Uterus (tissue), 4 donors: ENCODE results near the gene OTOP1. TPM values are rescaled to one million over a fixed set of nuclear protein-coding genes. Genes with fewer than 3 reads are reported as not detected.
"Not testable (repeated sequence)": the region's sequence is repeated elsewhere in the genome, so short reads cannot be mapped to it uniquely, and the experiment has no call there.

Experiments used
- DNase-seq, 2 donors: peaks; one replicate each; pipeline ENCODE4 v3.0.0-alpha.2; 2019 to 2020
- H3K27ac ChIP-seq, 2 donors: fragments of 200-600 bp; sonication (generic); 1 replicate in 1 of 2; 2 replicates in 1 of 2; pipeline ENCODE4 v1.5.1; 2016 to 2018
- H3K27me3 ChIP-seq, 2 donors: fragments of 200-600 bp; sonication (generic); one replicate each; pipeline ENCODE4 v1.5.1; 2018 to 2019; ENCODE audit warnings: control low read depth in 1 of 2
- H3K36me3 ChIP-seq, 2 donors: fragments of 200-600 bp; sonication (generic); one replicate each; pipeline ENCODE4 v1.5.1; 2019; ENCODE audit warnings: control low read depth in 1 of 2
- H3K4me1 ChIP-seq, 2 donors: fragments of 200-600 bp; sonication (generic); one replicate each; pipeline ENCODE4 v1.5.1; 2018 to 2019; ENCODE audit warnings: control low read depth in 1 of 2
- H3K4me3 ChIP-seq, 2 donors: fragments of 200-600 bp; sonication (generic); 1 replicate in 1 of 2; 2 replicates in 1 of 2; pipeline ENCODE4 v1.5.1; 2018 to 2019; ENCODE audit warnings: mild to moderate bottlenecking in 1 of 2
- H3K9me3 ChIP-seq, 2 donors: fragments of 200-600 bp; sonication (generic); one replicate each; pipeline ENCODE4 v1.5.1; 2019; ENCODE audit warnings: control low read depth in 1 of 2
- POLR2A ChIP-seq, 2 donors: fragments of 450-650 bp; IDR thresholded peaks; one replicate each; pipeline ENCODE4 v1.6.1; 2016; ENCODE audit warnings: antibody characterized with exemption in 2 of 2, mild to moderate bottlenecking in 1 of 2, moderate library complexity in 1 of 2
- intact Hi-C: fragments of 100-400 bp; cut with DNase I; formaldehyde crosslinking; loops from one replicate; pipeline ENCODE4 v1.15.1; 2023; ENCODE audit warnings: low total_unique reads
- total RNA-seq, 4 donors: library from RNA; depleted of rRNA in 3 of 4; stranded (reverse); fragments of >200 nt in 3 of 4; gene quantifications; one replicate each; pipeline versions ENCODE4 v1.1.0 to v1.2.4, GENCODE V29; 2014 to 2023
- TF ChIP-seq, protein P1 (sequence below), 4 experiments: fragments of 200-600 bp in 2 of 4; fragments of 450-650 bp in 2 of 4; sonication (generic) in 2 of 4; IDR thresholded peaks; one replicate each; pipeline ENCODE4 v1.5.1; 2016 to 2019; ENCODE audit warnings: antibody characterized with exemption in 4 of 4, mild to moderate bottlenecking in 2 of 4, moderate library complexity in 1 of 4
- donor health status: DM: yes; HTN: yes; CAD: no.

The OTOP1 gene
- total RNA-seq, 4 donors from 2014 or later = not detected

DNA sequence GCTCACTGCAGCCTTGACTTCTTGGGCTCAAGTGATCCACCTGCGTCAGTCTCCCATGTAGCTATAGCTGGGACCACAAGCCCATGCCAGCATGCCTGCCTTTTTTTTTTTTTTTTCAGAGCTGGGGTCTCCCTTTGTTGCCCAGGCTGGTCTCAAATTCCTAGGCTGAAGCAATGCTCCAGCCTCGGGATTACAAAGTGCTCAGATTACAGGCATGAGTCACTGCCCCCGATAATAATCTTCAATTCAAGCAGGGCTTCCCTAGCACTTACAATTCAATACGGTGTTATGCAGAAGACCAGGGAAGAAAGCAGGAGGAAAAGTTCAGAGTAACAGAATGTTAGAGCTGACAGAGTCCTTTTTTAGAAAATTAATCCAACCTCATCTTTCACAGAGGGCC lies 26.1 kb downstream of the OTOP1 start:
- H3K4me1 ChIP-seq = no peaks in the 10 kb centered on the region
- DNase-seq = no peak
- no peaks in the 10 kb centered on the region for H3K27me3 ChIP-seq
- no peaks in the 10 kb centered on the region for H3K36me3 ChIP-seq
- no peaks in the 10 kb centered on the region for H3K9me3 ChIP-seq
- H3K4me3 ChIP-seq = no peak overlapping the region
- intact Hi-C loops = no loop called here
- no peak overlapping the region for H3K27ac ChIP-seq
- no peak for TF ChIP-seq POLR2A (IDR thresholded peaks at IDR 0.05)
- TF ChIP-seq, protein P1, sequence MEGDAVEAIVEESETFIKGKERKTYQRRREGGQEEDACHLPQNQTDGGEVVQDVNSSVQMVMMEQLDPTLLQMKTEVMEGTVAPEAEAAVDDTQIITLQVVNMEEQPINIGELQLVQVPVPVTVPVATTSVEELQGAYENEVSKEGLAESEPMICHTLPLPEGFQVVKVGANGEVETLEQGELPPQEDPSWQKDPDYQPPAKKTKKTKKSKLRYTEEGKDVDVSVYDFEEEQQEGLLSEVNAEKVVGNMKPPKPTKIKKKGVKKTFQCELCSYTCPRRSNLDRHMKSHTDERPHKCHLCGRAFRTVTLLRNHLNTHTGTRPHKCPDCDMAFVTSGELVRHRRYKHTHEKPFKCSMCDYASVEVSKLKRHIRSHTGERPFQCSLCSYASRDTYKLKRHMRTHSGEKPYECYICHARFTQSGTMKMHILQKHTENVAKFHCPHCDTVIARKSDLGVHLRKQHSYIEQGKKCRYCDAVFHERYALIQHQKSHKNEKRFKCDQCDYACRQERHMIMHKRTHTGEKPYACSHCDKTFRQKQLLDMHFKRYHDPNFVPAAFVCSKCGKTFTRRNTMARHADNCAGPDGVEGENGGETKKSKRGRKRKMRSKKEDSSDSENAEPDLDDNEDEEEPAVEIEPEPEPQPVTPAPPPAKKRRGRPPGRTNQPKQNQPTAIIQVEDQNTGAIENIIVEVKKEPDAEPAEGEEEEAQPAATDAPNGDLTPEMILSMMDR (IDR thresholded peaks at IDR 0.05) = no peak

DNA sequence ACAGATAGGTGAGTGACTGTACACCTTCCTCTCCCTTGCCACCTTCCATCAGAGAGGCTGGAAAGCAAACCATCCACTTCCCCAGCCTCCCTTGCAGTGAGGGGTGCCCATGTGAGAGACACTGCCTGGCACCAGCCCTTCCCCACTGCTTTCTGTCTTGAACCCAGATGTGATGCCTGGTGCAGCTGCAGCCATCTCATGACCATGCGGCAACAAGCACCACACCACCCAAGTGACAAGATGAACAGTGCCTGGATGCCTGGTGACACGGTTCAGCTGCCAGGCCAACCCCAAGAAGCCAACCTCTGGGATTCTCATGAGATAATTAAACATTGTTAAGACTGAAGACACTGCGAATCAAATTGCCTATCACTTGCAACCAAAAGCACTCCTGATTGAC lies 31.4 kb downstream of the OTOP1 start:
- no peak for TF ChIP-seq POLR2A (IDR thresholded peaks at IDR 0.05)
- TF ChIP-seq, protein P1 (IDR thresholded peaks at IDR 0.05) = no peak
- no peaks in the 10 kb centered on the region for H3K9me3 ChIP-seq
- H3K4me3 ChIP-seq = no peak overlapping the region
- no peaks in the 10 kb centered on the region for H3K27me3 ChIP-seq
- no peaks in the 10 kb centered on the region for H3K36me3 ChIP-seq
- H3K27ac ChIP-seq = no peak overlapping the region
- no peaks in the 10 kb centered on the region for H3K4me1 ChIP-seq
- intact Hi-C loops = no loop called here
- DNase-seq = no peak

DNA sequence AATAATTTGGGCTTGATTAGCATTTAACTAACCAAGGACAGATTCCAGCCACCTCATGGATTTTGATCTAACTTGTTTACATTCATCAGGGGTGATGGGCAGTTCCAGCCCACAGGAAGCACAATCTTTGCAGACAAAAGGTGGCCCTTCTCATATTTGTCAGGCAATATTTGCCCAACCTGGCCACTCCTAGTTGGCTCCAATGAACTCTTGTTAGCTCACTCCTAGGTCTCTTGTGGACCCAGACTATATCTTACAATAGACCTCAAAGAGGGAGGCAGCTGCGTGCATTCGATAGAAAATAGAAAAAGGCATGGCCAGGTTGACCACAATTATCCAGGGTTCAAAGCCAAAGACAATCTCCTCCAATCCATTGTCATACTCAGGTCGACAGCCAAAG lies 38.2 kb downstream of the OTOP1 start:
- DNase-seq, H3K27ac ChIP-seq, H3K4me1 ChIP-seq, intact Hi-C loops, H3K27me3 ChIP-seq, H3K36me3 ChIP-seq, H3K4me3 ChIP-seq, H3K9me3 ChIP-seq: not testable (repeated sequence)

DNA sequence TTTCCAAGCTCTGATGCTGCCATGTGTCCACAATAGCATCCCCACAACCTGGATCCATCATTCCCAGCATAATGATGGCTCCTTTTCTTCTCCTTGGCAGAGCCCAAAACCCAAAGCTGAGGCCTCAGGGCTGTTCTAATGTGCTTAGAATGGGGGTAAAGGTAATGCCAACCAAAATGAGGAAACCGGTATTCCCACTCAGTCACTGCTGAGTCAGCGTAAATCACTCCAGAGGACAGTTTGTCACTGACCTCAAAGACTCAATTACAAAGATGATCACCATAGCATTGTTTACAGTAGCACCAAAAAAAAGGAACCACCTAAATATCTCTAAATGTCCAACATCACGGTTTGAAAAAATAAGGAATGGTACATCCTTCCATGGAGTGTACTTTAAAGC lies 41.2 kb downstream of the OTOP1 start:
- no peak overlapping the region for H3K27ac ChIP-seq
- TF ChIP-seq, protein P1 (IDR thresholded peaks at IDR 0.05) = no peak
- TF ChIP-seq POLR2A (IDR thresholded peaks at IDR 0.05) = no peak
- no peaks in the 10 kb centered on the region for H3K36me3 ChIP-seq
- no peaks in the 10 kb centered on the region for H3K9me3 ChIP-seq
- H3K27me3 ChIP-seq = no peaks in the 10 kb centered on the region
- no peaks in the 10 kb centered on the region for H3K4me1 ChIP-seq
- H3K4me3 ChIP-seq = no peak overlapping the region
- DNase-seq = no peak
- intact Hi-C loops = no loop called here

DNA sequence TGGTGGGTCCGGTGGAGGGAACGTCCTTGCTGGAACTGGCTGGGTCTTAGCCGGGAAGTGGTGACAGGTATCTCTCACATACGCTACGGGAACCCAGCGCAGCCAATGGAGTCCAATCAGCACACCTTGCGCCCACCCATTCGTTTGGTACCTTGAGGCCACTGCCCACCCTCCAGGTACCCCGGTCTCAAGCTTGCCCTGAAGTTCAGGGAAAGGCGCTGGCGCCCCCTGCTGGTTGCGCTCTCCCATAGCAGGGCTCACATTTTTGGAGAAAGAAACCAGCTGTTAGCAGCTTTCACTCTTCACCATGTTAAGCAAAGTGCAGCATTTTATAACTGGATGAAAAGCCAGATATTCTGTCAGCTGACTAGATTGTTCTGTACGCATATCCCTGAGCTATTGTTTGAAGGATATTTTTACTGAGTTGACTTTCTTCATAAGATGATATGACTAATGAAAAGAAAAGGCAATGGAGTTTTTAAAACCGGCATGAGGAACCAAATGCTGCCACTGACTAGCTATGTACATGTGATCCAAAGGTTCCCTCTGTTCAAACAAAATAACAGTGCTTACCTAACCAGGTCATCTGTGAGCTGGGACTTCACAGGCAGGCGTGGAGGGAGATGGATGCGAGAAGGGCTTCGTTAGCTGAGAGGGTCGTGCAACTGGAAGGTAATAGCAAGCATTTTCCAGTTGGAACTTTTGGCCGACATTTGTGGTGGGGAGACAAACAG lies 43.7 kb downstream of the OTOP1 start:
- Histone ChIP-seq H3K4me3 (no peak overlapping the region), H3K36me3 (no peaks in the 10 kb centered on the region), H3K4me1 (no peaks in the 10 kb centered on the region), H3K27me3 (no peaks in the 10 kb centered on the region), H3K27ac (no peak overlapping the region), H3K9me3 (no peaks in the 10 kb centered on the region)
- DNase-seq = no peak
- intact Hi-C loops = no loop called here
- no peak for TF ChIP-seq POLR2A (IDR thresholded peaks at IDR 0.05)
- TF ChIP-seq, protein P1 (IDR thresholded peaks at IDR 0.05) = no peak
